ENCODE data around the gene ARL2. TPM values are rescaled to one million over a fixed set of nuclear protein-coding genes. Genes with fewer than 3 reads are reported as not detected.

ARL2 gene
- total RNA-seq, 2 experiments from 2014 or later, result 118 to 122 TPM

DNA sequence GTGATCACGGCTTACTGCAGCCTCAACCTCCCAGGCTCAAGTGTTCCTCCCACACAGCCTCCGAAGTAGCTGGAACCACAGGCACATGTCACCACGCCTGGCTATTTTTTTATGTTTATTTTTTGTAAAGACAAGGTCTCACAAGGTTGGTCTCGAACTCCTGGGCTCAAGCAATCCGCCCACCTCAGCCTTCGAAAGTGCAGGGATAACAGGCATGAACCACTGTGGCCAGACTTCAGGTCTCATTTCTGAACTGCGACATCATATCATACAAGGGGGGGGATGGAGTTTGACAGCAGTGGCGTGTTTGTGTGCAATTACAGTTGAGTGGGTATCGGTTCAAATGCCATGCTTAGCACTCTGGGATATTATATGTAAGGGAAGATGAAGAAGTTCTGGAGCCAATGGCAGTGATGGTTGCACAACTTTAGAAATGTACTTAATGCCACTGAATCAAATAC lies 37.5 kb downstream of the ARL2 start:
- Mint-ChIP-seq H3K4me1 (ENCODE audit: low read depth) (peaks cover 26% of the 10 kb centered on the region), H3K27me3 (no peaks in the 10 kb centered on the region), H3K27ac (no peak overlapping the region), H3K9me3 (no peaks in the 10 kb centered on the region), H3K4me3 (no peak overlapping the region), H3K36me3 (ENCODE audit: low read depth) (peaks cover under 1% of the 10 kb centered on the region)
- DNase-seq (peak; percentile 17), ATAC-seq (no peak)
- intact Hi-C loops (cut with micrococcal nuclease), result no loop called here
- ChIA-PET POLR2A (no interaction called here), CTCF (no interaction called here)
- TF ChIP-seq, protein P1, sequence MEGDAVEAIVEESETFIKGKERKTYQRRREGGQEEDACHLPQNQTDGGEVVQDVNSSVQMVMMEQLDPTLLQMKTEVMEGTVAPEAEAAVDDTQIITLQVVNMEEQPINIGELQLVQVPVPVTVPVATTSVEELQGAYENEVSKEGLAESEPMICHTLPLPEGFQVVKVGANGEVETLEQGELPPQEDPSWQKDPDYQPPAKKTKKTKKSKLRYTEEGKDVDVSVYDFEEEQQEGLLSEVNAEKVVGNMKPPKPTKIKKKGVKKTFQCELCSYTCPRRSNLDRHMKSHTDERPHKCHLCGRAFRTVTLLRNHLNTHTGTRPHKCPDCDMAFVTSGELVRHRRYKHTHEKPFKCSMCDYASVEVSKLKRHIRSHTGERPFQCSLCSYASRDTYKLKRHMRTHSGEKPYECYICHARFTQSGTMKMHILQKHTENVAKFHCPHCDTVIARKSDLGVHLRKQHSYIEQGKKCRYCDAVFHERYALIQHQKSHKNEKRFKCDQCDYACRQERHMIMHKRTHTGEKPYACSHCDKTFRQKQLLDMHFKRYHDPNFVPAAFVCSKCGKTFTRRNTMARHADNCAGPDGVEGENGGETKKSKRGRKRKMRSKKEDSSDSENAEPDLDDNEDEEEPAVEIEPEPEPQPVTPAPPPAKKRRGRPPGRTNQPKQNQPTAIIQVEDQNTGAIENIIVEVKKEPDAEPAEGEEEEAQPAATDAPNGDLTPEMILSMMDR (IDR thresholded peaks at IDR 0.05), result no peak

DNA sequence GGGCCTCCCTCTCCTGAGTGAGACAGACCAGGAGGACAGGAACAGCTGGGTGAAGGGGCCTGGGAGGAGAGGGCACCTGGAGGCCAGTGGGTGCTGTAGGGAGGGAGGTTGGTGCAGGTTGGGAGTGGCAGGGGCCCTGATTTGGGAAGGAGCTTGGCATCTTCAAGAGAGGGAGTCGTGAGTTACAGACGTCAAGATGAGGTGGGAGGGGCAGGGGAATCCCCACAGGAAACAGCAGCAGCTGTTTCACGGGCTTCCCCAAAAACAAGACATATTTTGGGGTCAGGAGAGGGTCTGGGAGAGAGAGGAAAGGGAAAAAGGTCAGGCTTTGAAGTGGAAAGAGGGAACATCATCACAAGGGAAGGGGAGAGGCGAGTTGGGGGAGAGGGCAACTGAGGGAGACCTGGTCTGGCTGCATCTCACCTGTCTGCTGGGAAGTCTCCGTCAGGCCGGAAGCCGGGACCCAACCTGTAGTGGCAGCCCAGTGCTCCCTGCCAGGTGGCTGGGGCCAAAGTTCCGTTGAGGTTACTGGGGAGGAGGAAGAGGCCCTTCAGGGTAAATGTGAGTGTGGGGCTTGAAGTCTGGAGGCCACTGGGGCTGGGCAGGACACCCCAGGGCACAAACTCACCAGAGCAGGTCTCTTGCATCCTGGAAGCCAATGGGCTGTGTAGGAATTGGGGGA lies 40.0 kb downstream of the ARL2 start:
- POLR2A ChIA-PET, result interaction anchor here (0.6 to 1.3 kb wide), 4 partner anchors 12 to 81 kb away, joined by 3 to 9 read pairs (median 3); partner anchors contain the start of genes CDCA5 and SAC3D1
- DNase-seq, result peak; percentile 51

GRCh38 chr11:65055538-65055937 lies 41.6 kb downstream of the ARL2 start:
- no peaks in the 10 kb centered on the region for H3K9me3 Mint-ChIP-seq
- no peak overlapping the region for H3K4me3 Mint-ChIP-seq
- no peaks in the 10 kb centered on the region for H3K27me3 Mint-ChIP-seq
- intact Hi-C loops (cut with micrococcal nuclease), result no loop called here
- ChIA-PET POLR2A (interaction anchor here (0.7 kb wide), 1 partner anchor 29 kb away, joined by 3 read pairs; no protein-coding TSS in a partner anchor), CTCF (no interaction called here)
- no peaks in the 10 kb centered on the region for H3K36me3 Mint-ChIP-seq (ENCODE audit: low read depth)
- no peak overlapping the region for H3K27ac Mint-ChIP-seq
- TF ChIP-seq, protein P1 (IDR thresholded peaks at IDR 0.05), result no peak
- ATAC-seq, result no peak
- H3K4me1 Mint-ChIP-seq (ENCODE audit: low read depth), result peaks cover 16% of the 10 kb centered on the region
- no peak for DNase-seq

More for the DNA sequence above, 40.0 kb downstream of the ARL2 start:
- Mint-ChIP-seq H3K27ac (peak overlapping the region; percentile 61), H3K36me3 (ENCODE audit: low read depth) (no peaks in the 10 kb centered on the region), H3K4me3 (peak overlapping the region; percentile 38), H3K27me3 (no peaks in the 10 kb centered on the region), H3K9me3 (no peaks in the 10 kb centered on the region), H3K4me1 (ENCODE audit: low read depth) (peaks cover 14% of the 10 kb centered on the region)
- CTCF ChIA-PET, result no interaction called here
- peak; percentile 55 for ATAC-seq
- intact Hi-C loops (cut with micrococcal nuclease), result no loop called here
- TF ChIP-seq, protein P1 (IDR thresholded peaks at IDR 0.05), result no peak

DNA sequence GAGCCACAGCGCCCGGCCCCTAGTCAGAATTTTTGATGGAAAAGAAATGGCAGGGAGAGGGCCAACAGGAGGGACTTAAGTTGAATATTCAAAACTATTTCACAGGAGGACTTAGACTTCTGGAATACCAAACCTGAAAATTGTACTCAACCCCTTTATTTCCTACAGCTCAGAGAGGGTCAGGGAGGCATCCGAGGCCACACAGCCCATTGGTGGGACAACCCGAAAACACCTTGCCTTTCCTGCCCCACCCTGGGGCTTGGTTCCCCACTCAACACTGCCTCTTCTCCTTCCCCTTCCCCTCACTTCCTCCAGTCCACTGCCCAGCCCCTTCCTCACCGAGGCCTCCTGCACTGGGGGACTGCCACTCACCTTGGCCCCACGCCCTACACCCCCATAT lies 43.0 kb downstream of the ARL2 start:
- TF ChIP-seq, protein P1 (IDR thresholded peaks at IDR 0.05), result no peak
- Mint-ChIP-seq H3K9me3 (no peaks in the 10 kb centered on the region), H3K36me3 (ENCODE audit: low read depth) (no peaks in the 10 kb centered on the region), H3K4me3 (no peak overlapping the region), H3K4me1 (ENCODE audit: low read depth) (peaks cover 19% of the 10 kb centered on the region), H3K27ac (no peak overlapping the region), H3K27me3 (no peaks in the 10 kb centered on the region)
- ChIA-PET CTCF (interaction anchor here (1.1 kb wide), 1 partner anchor 43 kb away, joined by 4 read pairs; the partner anchor contains the start of gene ARL2), POLR2A (no interaction called here)
- DNase-seq (no peak), ATAC-seq (no peak)
- intact Hi-C loops (cut with micrococcal nuclease), result no loop called here

DNA sequence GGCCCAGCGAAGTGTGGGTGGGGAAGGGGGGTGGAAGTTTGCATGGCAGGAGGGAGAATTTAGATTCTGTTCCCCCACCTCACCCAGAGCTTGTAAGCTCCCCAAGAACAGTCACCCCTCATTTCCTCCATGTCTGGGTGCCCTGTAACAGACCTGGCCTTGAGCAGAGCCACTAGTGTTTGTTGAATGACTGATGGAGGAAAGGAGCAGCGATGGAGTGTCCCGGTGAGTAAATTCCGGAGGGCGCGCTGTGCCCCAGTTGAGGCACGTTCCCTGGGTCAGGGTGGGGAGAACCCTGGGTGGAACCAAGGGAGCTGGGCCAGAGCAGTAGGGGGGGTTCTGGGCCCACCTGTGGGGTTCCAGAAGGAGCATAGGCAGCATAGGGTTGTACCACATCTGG lies 43.6 kb downstream of the ARL2 start:
- TF ChIP-seq, protein P1 (IDR thresholded peaks at IDR 0.05), result no peak
- intact Hi-C loops (cut with micrococcal nuclease), result no loop called here
- DNase-seq, result no peak
- no peaks in the 10 kb centered on the region for H3K27me3 Mint-ChIP-seq
- no peak for ATAC-seq
- peaks cover 19% of the 10 kb centered on the region for H3K4me1 Mint-ChIP-seq (ENCODE audit: low read depth)
- CTCF ChIA-PET, result interaction anchor here (1.1 kb wide), 1 partner anchor 43 kb away, joined by 4 read pairs; the partner anchor contains the start of gene ARL2
- H3K36me3 Mint-ChIP-seq (ENCODE audit: low read depth), result no peaks in the 10 kb centered on the region
- POLR2A ChIA-PET, result no interaction called here
- H3K9me3 Mint-ChIP-seq, result no peaks in the 10 kb centered on the region
- no peak overlapping the region for H3K27ac Mint-ChIP-seq
- no peak overlapping the region for H3K4me3 Mint-ChIP-seq
